Fibroblast of skin of left quadriceps (primary cell): ENCODE results near the gene PLEKHA5.

Source experiments
- DNase-seq, 2 experiments: peaks; one replicate each; pipeline ENCODE4 v3.0.0-alpha.2; 2013; ENCODE audit warnings: low read depth in 2 of 2

Gene PLEKHA5

GRCh38 chr12:19130224-19131024 lies 891 bp downstream of the PLEKHA5 start:
- DNase-seq = no peak

DNA sequence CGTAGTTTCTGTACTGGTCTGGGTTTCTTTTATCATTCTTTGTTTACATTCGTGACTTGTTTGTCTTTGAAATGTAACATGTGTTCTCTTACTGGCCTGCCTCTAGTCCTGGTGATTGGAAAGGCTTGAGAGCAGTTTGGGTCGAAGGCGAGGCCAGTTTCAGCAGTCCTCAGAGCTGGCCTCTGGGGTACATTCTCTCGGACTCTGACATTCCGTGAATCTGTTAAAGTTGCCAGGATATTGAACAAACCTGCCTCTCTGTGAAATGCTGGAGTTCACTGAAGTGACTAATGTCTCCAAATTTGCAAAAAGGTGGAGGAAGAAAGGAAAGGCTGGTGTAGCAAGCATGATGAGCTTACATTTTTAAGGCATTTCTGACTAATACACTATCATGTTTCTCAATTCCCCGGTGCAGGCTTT lies 1.5 kb downstream of the PLEKHA5 start:
- DNase-seq = no peak

DNA sequence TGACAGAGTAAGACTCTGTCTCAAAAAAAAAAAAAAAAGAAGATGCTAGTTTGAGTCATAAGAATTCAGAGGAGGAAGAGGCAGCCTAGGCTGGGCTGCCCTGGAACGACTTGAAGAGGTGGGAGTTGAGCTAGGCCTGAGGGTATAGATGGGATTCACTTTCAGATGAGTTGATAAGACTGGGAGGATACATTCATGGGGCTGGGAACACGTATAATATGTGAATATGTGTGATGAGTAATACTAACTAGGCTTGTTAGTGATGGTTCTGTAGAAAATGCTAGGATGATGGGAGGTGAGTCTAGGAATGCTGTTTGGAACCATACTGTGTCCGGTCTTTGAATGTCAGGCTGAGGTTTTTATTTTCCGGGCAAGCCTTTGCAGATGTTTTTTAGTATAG lies 9.0 kb downstream of the PLEKHA5 start:
- no peak for DNase-seq

DNA sequence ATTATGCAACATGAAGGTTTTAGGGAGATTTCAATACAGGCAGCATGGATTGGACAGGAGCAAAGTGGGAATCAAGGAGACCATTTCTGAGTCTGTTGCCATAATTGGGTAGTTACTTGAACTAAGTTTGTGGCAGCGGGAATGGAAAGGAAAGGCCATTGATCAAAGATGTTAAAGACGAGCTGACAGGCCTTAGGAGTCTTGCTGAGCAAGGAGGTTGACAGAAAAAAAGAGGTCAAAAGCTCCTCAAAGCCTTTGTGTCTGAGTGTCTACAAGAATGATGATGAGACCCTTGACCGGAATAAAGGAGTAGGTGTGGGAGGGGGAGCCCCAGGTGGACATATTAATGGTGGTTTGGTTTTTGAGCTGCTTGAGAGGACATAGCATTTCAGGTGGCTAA lies 9.4 kb downstream of the PLEKHA5 start:
- no peak for DNase-seq

- no peak for DNase-seq
These were observed 10.2 kb downstream of the PLEKHA5 start for GRCh38 chr12:19139615-19140194.

GRCh38 chr12:19140381-19141236 lies 11.1 kb downstream of the PLEKHA5 start:
- DNase-seq = no peak

GRCh38 chr12:19142499-19142898 lies 13.0 kb downstream of the PLEKHA5 start:
- DNase-seq = no peak

- DNase-seq = no peak
These were observed 14.8 kb downstream of the PLEKHA5 start for GRCh38 chr12:19144287-19144686.

- DNase-seq = no peak
These were observed 15.5 kb downstream of the PLEKHA5 start for GRCh38 chr12:19144985-19145384.

GRCh38 chr12:19148860-19149259 lies 19.3 kb downstream of the PLEKHA5 start:
- DNase-seq = no peak

DNA sequence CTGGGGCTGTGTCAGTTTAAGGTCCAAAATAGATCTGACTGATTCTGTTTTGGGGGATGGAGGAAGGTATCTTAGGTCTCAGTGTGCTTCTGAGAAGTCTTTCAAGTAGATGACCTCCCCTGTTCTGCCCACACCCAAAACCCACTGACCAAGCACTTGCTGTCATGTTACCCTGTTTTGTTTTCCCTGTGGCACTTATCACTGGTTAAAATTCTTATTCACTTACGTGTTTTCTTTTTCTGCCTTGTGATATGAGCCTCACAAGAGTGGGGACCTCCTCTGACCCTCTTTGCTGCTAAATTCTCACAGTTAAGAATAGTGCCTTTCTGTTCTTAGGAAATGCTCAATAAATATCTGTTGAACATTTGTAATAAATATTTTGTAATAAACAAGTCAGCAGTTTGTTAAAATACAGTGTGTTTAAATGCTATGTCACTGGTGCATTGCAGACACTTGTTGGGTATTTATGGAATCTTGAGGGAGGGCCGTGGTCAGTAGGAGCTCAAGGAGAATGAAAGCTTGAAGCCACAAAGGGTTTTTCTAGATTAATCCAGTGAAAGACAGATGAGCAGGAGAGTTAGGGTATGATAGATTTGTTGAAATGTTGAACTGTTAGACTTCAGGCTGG lies 20.9 kb downstream of the PLEKHA5 start:
- peak; percentile 40 to 45 for DNase-seq

DNA sequence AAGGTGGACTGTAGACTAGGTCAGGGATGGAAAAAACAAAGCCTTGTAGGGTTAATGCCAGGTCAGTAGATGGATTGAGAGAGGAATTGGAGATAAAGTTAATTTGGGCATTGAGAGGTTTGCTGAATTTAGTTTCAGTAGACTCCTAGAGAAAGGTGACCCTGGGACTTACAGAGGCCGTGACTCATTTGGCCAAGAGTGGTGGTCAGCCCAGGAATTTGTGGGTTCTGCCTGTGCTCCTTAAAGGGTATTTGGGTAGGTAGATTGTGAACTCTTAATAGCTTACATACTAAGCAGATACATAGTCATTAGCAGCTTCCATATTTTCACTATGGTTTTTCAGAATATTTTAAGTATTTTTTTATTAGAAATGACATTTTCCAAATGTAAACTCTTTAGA lies 21.8 kb downstream of the PLEKHA5 start:
- DNase-seq = no peak

GRCh38 chr12:19153396-19153795 lies 23.9 kb downstream of the PLEKHA5 start:
- no peak for DNase-seq

DNA sequence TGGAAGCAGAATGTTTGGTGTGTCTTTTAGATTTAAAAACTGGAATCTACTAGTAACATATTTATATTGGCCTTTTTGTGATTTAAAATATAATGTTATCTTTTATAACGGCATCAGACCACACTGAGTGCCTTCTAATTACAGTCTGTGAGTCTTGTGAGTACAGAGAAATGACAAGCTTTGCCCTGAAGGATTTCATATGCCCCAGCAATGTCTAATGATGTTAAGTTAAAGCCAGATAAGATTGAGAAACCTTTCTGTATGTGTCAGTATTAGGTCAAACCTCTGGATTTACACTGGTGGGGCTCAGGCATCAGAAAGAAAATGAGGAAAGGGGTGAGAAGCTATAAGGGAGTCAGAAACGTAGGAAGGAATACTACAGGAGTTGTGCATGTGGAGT lies 25.2 kb downstream of the PLEKHA5 start:
- no peak for DNase-seq

DNA sequence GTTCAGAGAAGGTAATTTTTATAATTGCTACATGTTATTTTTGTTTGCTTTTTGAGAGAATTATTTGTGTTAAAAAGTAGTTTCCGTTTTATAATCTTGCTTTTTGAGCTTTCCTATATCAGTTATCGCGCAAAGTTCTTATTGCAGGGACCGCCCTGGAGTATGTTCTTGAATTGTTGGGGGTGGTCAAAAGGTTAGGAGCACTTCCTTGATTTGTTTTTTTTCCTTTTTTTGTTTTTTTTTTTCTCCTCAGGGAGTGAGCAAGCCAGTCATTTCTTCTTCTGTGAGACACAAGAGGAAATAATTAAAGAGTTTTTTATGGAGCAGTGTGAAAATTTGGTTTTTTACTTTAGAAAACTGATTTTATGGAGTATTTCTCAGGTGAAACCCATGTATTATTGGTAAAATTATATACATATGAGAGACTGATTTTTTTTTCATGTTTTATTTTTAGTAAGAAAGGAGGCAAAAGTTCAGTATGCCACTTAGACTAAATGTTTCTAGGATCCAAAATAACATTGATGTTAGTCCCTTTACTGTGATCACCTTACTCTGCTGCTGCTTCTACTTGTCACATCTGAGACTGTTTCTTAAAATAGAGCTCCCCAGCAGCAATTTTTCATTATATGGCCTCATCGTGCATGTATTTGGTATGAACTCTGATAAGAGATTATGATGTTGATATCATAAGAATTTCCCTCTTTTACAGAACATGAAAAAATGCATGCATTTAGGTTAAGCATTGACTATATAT lies 26.6 kb downstream of the PLEKHA5 start:
- DNase-seq = no peak

GRCh38 chr12:19158923-19159322 lies 29.4 kb downstream of the PLEKHA5 start:
- no peak for DNase-seq

DNA sequence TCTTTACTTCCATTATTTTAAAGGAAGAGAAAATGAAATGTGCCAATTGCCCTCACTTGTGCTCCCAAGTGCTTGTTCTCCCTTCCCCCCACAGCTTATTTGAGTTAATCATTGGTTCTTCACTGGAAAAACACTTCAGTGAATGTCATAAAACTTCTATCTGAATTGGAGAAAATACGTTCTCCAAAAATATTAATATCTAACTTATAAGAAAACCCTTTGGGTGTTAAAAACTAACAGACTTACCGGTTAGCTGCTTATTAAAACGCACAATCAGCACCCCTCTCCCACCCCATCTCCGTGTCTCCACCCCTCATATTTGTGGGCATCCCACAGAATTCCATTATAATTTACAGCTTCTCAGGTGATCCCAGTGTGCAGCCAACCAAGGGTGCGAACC lies 31.7 kb downstream of the PLEKHA5 start:
- DNase-seq = no peak

GRCh38 chr12:19165451-19165850 lies 35.9 kb downstream of the PLEKHA5 start:
- DNase-seq = no peak

DNA sequence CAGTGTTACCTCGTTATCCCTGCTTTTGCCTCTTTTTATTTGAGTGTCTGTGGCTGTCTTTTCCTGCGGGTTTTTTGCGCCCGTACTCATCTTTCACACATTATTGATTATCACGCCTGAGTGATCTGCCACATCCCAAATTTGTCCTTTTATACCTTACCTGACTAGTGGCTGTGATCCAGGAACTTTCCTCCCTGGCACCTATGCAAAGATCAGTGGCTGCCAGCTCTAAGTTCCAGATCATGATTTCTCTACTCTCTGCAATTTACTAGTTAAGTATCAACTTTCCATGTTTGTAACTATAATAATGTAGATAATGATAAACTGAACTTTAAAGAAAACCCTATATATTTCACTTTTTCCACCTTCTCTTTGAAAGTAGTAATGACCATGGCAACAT lies 36.9 kb downstream of the PLEKHA5 start:
- no peak for DNase-seq

GRCh38 chr12:19166956-19167355 lies 37.4 kb downstream of the PLEKHA5 start:
- no peak for DNase-seq

DNA sequence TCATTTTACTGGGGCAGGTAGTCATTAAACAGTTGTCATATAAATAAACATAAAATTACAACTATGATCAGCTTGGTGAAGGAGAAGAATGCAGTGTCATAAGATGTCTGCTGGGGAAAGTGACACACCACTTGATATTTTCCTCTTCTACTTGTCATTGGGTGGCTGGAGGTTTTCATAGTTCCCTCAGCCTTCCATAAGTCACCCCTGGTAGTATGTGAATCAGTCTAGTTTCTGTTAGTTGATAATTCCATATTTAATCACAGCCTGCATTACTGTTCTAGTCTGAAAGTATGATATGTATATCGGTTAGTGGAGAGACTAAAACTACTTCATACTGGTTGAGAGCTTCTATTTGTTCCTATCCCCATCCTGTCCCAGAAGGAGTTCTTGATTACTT lies 38.2 kb downstream of the PLEKHA5 start:
- DNase-seq = no peak
